ENCODE results near the gene DCUN1D3. TPM values are rescaled to one million over a fixed set of nuclear protein-coding genes. Genes with fewer than 3 reads are reported as not detected.

The DCUN1D3 gene
- total and polyA plus RNA-seq, 2 experiments from 2014 or later: 15.0 to 40.3 TPM

DNA sequence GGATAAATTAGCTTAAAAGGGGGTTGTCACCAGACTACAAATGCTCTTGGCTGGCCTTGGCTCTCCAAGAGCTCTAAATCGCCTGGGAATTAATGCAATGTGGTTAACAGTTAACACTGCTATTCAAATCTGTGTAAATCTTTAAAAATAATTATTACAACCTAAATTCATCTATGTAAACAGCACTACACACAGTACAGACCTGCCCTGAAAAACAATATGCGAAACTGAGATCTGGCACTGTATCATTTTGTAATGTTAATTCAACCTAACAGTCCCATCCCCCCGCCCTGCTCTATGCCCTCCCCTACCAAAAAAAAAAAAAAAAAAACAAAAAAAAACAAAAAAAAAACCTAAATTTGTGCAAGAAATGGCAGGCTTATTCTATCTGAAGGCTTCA, 40.9 kb downstream of the DCUN1D3 start:
- H3K9me2 ChIP-seq (replicated peaks; ENCODE audit: insufficient read depth): no peaks in the 10 kb centered on the region
- peaks cover 69% of the 10 kb centered on the region for H3K79me2 ChIP-seq
- no peak for TF ChIP-seq EZH2 (IDR thresholded peaks at IDR 0.05; ENCODE audit: borderline replicate concordance)
- no peak for TF ChIP-seq EZH2phosphoT487 (IDR thresholded peaks at IDR 0.05; ENCODE audit: low read depth, severe bottlenecking, unreplicated experiment)
- TF ChIP-seq, protein P1, sequence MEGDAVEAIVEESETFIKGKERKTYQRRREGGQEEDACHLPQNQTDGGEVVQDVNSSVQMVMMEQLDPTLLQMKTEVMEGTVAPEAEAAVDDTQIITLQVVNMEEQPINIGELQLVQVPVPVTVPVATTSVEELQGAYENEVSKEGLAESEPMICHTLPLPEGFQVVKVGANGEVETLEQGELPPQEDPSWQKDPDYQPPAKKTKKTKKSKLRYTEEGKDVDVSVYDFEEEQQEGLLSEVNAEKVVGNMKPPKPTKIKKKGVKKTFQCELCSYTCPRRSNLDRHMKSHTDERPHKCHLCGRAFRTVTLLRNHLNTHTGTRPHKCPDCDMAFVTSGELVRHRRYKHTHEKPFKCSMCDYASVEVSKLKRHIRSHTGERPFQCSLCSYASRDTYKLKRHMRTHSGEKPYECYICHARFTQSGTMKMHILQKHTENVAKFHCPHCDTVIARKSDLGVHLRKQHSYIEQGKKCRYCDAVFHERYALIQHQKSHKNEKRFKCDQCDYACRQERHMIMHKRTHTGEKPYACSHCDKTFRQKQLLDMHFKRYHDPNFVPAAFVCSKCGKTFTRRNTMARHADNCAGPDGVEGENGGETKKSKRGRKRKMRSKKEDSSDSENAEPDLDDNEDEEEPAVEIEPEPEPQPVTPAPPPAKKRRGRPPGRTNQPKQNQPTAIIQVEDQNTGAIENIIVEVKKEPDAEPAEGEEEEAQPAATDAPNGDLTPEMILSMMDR (IDR thresholded peaks at IDR 0.05; ENCODE audit: poor library complexity): no peak
- no peaks in the 10 kb centered on the region for H3K9me3 ChIP-seq (ENCODE audit: low read depth)
- H3K27me3 ChIP-seq: no peaks in the 10 kb centered on the region
- WGBS (ENCODE audit: low lambda C conversion rate, missing lambda C conversion rate): 94% methylated on average over 3 of the region's 3 CpGs
- H3K4me3 ChIP-seq: no peak overlapping the region
- H3K27ac ChIP-seq: no peak overlapping the region
- H2AFZ ChIP-seq: no peak overlapping the region
- H4K20me1 ChIP-seq (ENCODE audit: insufficient read depth, poor library complexity, severe bottlenecking): peaks cover 13% of the 10 kb centered on the region
- no peak for DNase-seq (ENCODE audit: low spot score)
- no peak overlapping the region for H3K4me2 ChIP-seq
- no peaks in the 10 kb centered on the region for H3K36me3 ChIP-seq (replicated peaks; ENCODE audit: insufficient read depth, low read depth)
- no peaks in the 10 kb centered on the region for H3K4me1 ChIP-seq (ENCODE audit: insufficient read depth)

DNA sequence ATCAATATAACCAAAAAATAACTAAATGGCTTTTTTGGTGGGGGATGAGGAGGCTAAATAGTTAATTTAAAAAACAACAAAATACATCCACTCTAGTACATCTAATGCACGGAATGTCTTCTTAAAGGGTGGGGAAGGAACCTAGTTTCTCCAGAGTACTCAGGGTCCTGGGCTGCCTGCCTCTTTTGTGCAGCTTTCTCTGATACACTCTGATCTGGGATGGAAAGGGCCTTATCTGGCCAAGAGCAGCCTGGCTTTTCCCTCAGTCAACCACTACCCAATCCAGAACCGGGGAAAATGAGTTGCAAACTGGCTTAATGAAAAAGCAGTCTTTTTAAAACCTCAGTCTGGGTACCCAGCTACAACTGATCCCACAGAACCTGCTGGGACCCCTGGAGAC, 42.9 kb downstream of the DCUN1D3 start:
- TF ChIP-seq EZH2 (IDR thresholded peaks at IDR 0.05; ENCODE audit: borderline replicate concordance) (no peak), EZH2phosphoT487 (IDR thresholded peaks at IDR 0.05; ENCODE audit: low read depth, severe bottlenecking, unreplicated experiment) (no peak)
- TF ChIP-seq, protein P1 (IDR thresholded peaks at IDR 0.05; ENCODE audit: poor library complexity): no peak
- Histone ChIP-seq H3K27ac (no peak overlapping the region), H3K9me2 (replicated peaks; ENCODE audit: insufficient read depth) (no peaks in the 10 kb centered on the region), H3K27me3 (no peaks in the 10 kb centered on the region), H3K4me2 (no peak overlapping the region), H2AFZ (no peak overlapping the region), H3K4me1 (ENCODE audit: insufficient read depth) (peaks cover 17% of the 10 kb centered on the region), H4K20me1 (ENCODE audit: insufficient read depth, poor library complexity, severe bottlenecking) (no peaks in the 10 kb centered on the region), H3K36me3 (replicated peaks; ENCODE audit: insufficient read depth, low read depth) (no peaks in the 10 kb centered on the region), H3K9me3 (ENCODE audit: low read depth) (no peaks in the 10 kb centered on the region), H3K79me2 (peaks cover 50% of the 10 kb centered on the region), H3K4me3 (no peak overlapping the region)
- no peak for DNase-seq (ENCODE audit: low spot score)
- WGBS (ENCODE audit: low lambda C conversion rate, missing lambda C conversion rate): 74% methylated on average over 2 of the region's 2 CpGs

DNA sequence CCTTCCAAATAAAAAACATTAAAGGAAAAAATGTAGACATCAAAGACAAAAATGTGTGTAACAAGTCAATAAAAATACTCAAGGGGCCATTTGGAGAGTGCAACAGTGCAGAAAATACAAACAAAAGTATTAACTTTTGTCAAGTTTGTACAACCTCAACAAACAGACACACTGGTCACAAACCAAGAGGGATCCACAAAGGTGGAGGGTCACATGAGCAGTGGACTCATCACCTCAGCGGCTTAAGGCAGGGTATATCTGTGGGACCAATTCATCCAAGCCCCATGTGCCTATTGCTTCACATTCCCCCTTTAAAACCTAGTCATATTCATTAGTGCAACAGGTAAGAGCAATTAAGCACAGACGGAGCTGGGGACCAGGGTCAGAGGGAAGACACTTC, 45.2 kb downstream of the DCUN1D3 start:
- peaks cover 28% of the 10 kb centered on the region for H3K79me2 ChIP-seq
- WGBS (ENCODE audit: low lambda C conversion rate, missing lambda C conversion rate): 86% methylated on average over 2 of the region's 2 CpGs
- peaks cover 37% of the 10 kb centered on the region for H3K4me1 ChIP-seq (ENCODE audit: insufficient read depth)
- DNase-seq (ENCODE audit: low spot score): no peak
- no peaks in the 10 kb centered on the region for H3K9me2 ChIP-seq (replicated peaks; ENCODE audit: insufficient read depth)
- TF ChIP-seq EZH2phosphoT487 (IDR thresholded peaks at IDR 0.05; ENCODE audit: low read depth, severe bottlenecking, unreplicated experiment) (no peak), EZH2 (IDR thresholded peaks at IDR 0.05; ENCODE audit: borderline replicate concordance) (no peak)
- TF ChIP-seq, protein P1 (IDR thresholded peaks at IDR 0.05; ENCODE audit: poor library complexity): no peak
- no peaks in the 10 kb centered on the region for H4K20me1 ChIP-seq (ENCODE audit: insufficient read depth, poor library complexity, severe bottlenecking)
- H3K27me3 ChIP-seq: no peaks in the 10 kb centered on the region
- no peak overlapping the region for H3K4me3 ChIP-seq
- H3K36me3 ChIP-seq (replicated peaks; ENCODE audit: insufficient read depth, low read depth): no peaks in the 10 kb centered on the region
- H3K27ac ChIP-seq: no peak overlapping the region
- H3K4me2 ChIP-seq: no peak overlapping the region
- no peak overlapping the region for H2AFZ ChIP-seq
- no peaks in the 10 kb centered on the region for H3K9me3 ChIP-seq (ENCODE audit: low read depth)

Measured in hepatocyte (in vitro differentiated cells).